Liver (tissue), 3 donors: Measurements from ENCODE around the gene MAL.

Source experiments
- CTCF ChIP-seq: fragments of 150-350 bp; IDR thresholded peaks from 2 replicates; pipeline ENCODE4 v1.5.1; 2017; ENCODE audit warnings: improper control_type of control experiment, low read depth, low read length; ENCODE audit not compliant: missing input control
- GABPA ChIP-seq, 2 donors: IDR thresholded peaks in 1 of 2; conservative IDR thresholded peaks in 1 of 2; 2 replicates each; pipeline ENCODE4 v1.6.1; 2016; ENCODE audit warnings: antibody characterized with exemption in 2 of 2, mild to moderate bottlenecking in 1 of 2, moderate library complexity in 1 of 2
- RAD21 ChIP-seq, 2 donors: IDR thresholded peaks; 2 replicates each; pipeline ENCODE4 v1.6.1; 2016; ENCODE audit warnings: antibody characterized with exemption in 2 of 2, mild to moderate bottlenecking in 2 of 2
- SP1 ChIP-seq: IDR thresholded peaks from 2 replicates; pipeline ENCODE4 v1.6.1; 2018; ENCODE audit warnings: antibody characterized with exemption, mild to moderate bottlenecking
- ZBTB33 ChIP-seq: IDR thresholded peaks from 2 replicates; pipeline ENCODE4 v1.6.1; 2016; ENCODE audit warnings: antibody characterized with exemption
- donor health status: healthy.
- donor health status: healthy.

GRCh38 chr2:95061601-95062183 lies 36.2 kb downstream of the MAL start:
- TF ChIP-seq SP1 (no peak), CTCF (no peak), ZBTB33 (no peak), GABPA (IDR thresholded peaks at IDR 0.05 in 1 of 2, conservative IDR thresholded peaks at IDR 0.05 in 1 of 2) (no peak), RAD21 (IDR thresholded peaks at IDR 0.05) (no peak)
